ENCODE measurements around the gene AXL. TPM values are rescaled to one million over a fixed set of nuclear protein-coding genes. Genes with fewer than 3 reads are reported as not detected.

Gene AXL
- total and polyA plus RNA-seq, 2 of the 8 experiments (the other 6 are each of a cell fraction or from before 2014, with no cell fraction given), result 35.3 to 51.0 TPM

GRCh38 chr19:41295499-41295898 lies 76.5 kb downstream of the AXL start:
- POLR2A ChIA-PET (ENCODE audit: partially characterized antibody), result interaction anchor here (22.6 to 38.6 kb wide), 2 partner anchors 8 to 15 kb away, joined by 579 read pairs; partner anchors contain the start of genes CCDC97 and HNRNPUL1
- no peak for FAIRE-seq
- H4K8ac ChIP-seq (ENCODE audit: extremely low read depth, insufficient read depth, low read length), result no peak overlapping the region
- no peak for DNase-seq (ENCODE audit: low read depth in 1 of 2, low spot score in 2 of 2)
- no peak overlapping the region for H4K5ac ChIP-seq (ENCODE audit: insufficient read length, low read depth, low read length)
- peaks cover 9 to 26% of the 10 kb centered on the region in 2 experiments for H4K20me1 ChIP-seq (replicated peaks in 1 of 2; ENCODE audit: control insufficient read depth in 1 of 2, insufficient read depth in 2 of 2, low read length in 2 of 2)
- no peak overlapping the region for H3K23ac ChIP-seq (ENCODE audit: insufficient read length)
- WGBS, 2 experiments (ENCODE audit: extremely low coverage in 1 of 2, insufficient coverage in 1 of 2, insufficient read length in 1 of 2, insufficient replicate concordance in 2 of 2, low coverage in 1 of 2, low lambda C conversion rate in 2 of 2, missing lambda C conversion rate in 1 of 2), result 92% methylated on average over 6 of the region's 6 CpGs; no CpG with 5 or more reads in 1 of the 2 experiments
- no peak overlapping the region for H3K4ac ChIP-seq (replicated peaks; ENCODE audit: insufficient read length, low read depth, low read length)
- H2BK20ac ChIP-seq (ENCODE audit: low read length), result no peak overlapping the region
- no peak overlapping the region for H3K14ac ChIP-seq (ENCODE audit: insufficient read length)
- no peak overlapping the region for H3K27ac ChIP-seq (ENCODE audit: low read depth, low read length)
- no peak overlapping the region for H4K91ac ChIP-seq (replicated peaks; ENCODE audit: insufficient read length, low read length)
- H3K79me2 ChIP-seq (ENCODE audit: control insufficient read depth in 1 of 2, insufficient read depth in 2 of 2, low read length in 2 of 2), result 0 out of 4 replicates have a peak, but pooled peaks cover 0 to 4% of the 10 kb centered on the region in 2 experiments
- no peak overlapping the region for H2BK12ac ChIP-seq (ENCODE audit: low read depth, low read length)
- no peak overlapping the region for H3K9ac ChIP-seq (replicated peaks in 1 of 4; ENCODE audit: extremely low read depth in 1 of 4, low read depth in 3 of 4, low read length in 3 of 4)
- CTCF ChIA-PET (ENCODE audit: partially characterized antibody), result interaction anchor here (7.8 kb wide), 1 partner anchor 10 kb away, joined by 63 read pairs; no protein-coding TSS in a partner anchor
- peaks cover 74 to 100% (median 96%) of the 10 kb centered on the region in 4 experiments for H3K36me3 ChIP-seq (ENCODE audit: control insufficient read depth in 2 of 4, insufficient read depth in 4 of 4, low read length in 3 of 4)
- no peaks in the 10 kb centered on the region for H3K4me1 ChIP-seq (replicated peaks in 1 of 4; ENCODE audit: control insufficient read depth in 3 of 4, insufficient read depth in 4 of 4, low read length in 3 of 4)
- peaks cover 5% of the 10 kb centered on the region; the same call in 1 of the 2 replicates for H3K79me1 ChIP-seq (ENCODE audit: low read depth, low read length)
- H3K56ac ChIP-seq (replicated peaks; ENCODE audit: insufficient read length, low read depth, low read length), result no peak overlapping the region
- H2BK120ac ChIP-seq (replicated peaks; ENCODE audit: low read depth, low read length), result no peak overlapping the region
- H3K9me3 ChIP-seq (ENCODE audit: insufficient read depth in 2 of 2, low read depth in 1 of 2, low read length in 1 of 2), result no peaks in the 10 kb centered on the region
- no peak overlapping the region for H2AK5ac ChIP-seq (ENCODE audit: low read depth, low read length)
- no peak overlapping the region for H3K4me2 ChIP-seq (ENCODE audit: insufficient read depth in 1 of 2, low read depth in 2 of 2, low read length in 2 of 2)
- no peak overlapping the region for H3K18ac ChIP-seq (ENCODE audit: extremely low read depth, low read length)
- H2BK15ac ChIP-seq (ENCODE audit: low read length), result no peak overlapping the region
- no peak overlapping the region for H3K4me3 ChIP-seq (ENCODE audit: extremely low read depth in 1 of 4, insufficient read depth in 2 of 4, low read depth in 3 of 4, low read length in 4 of 4)
- H3K23me2 ChIP-seq (ENCODE audit: low read depth, low read length), result no peaks in the 10 kb centered on the region
- H2AFZ ChIP-seq (ENCODE audit: low read length), result no peak overlapping the region
- no peak overlapping the region for H2BK5ac ChIP-seq (ENCODE audit: low read depth, low read length)
- TF ChIP-seq YY1 (IDR thresholded peaks at IDR 0.05; ENCODE audit: low read depth, low read length), result no peak
- no peak for TF ChIP-seq RXRA (IDR thresholded peaks at IDR 0.05; ENCODE audit: insufficient read depth, low read depth, low read length)
- no peak for TF ChIP-seq SP2 (IDR thresholded peaks at IDR 0.05; ENCODE audit: low read length)
- no peak for TF ChIP-seq TAF1 (IDR thresholded peaks at IDR 0.05; ENCODE audit: low read depth, low read length)
- no peak for TF ChIP-seq EGR1 (IDR thresholded peaks at IDR 0.05; ENCODE audit: borderline replicate concordance, low read depth, low read length)
- no peak for TF ChIP-seq EP300 (IDR thresholded peaks at IDR 0.05; ENCODE audit: borderline replicate concordance in 1 of 2, low read depth in 2 of 2, low read length in 2 of 2)
- TF ChIP-seq CTBP2 (IDR thresholded peaks at IDR 0.05; ENCODE audit: borderline replicate concordance, insufficient read depth, insufficient read length, low read length), result no peak
- TF ChIP-seq POU5F1 (IDR thresholded peaks at IDR 0.05; ENCODE audit: low read depth, low read length), result no peak
- TF ChIP-seq CBX5 (IDR thresholded peaks at IDR 0.05; ENCODE audit: low read depth, low read length), result no peak
- TF ChIP-seq ASH2L (IDR thresholded peaks at IDR 0.05; ENCODE audit: low read length), result no peak
- TF ChIP-seq SP4 (IDR thresholded peaks at IDR 0.05; ENCODE audit: low read length), result no peak
- no peaks in the 10 kb centered on the region for H3K27me3 ChIP-seq (replicated peaks in 1 of 4; ENCODE audit: control insufficient read depth in 3 of 4, extremely low read depth in 1 of 4, insufficient read depth in 3 of 4, low read length in 3 of 4)

Data from H1 (cell line).